ENCODE results near the gene UBC. TPM values are rescaled to one million over a fixed set of nuclear protein-coding genes. Genes with fewer than 3 reads are reported as not detected.

Gene UBC
- total and polyA plus RNA-seq, 9 of the 15 experiments (the other 6 are each of a cell fraction or from before 2014, with no cell fraction given): 533 to 1,153 (median 813) TPM

DNA sequence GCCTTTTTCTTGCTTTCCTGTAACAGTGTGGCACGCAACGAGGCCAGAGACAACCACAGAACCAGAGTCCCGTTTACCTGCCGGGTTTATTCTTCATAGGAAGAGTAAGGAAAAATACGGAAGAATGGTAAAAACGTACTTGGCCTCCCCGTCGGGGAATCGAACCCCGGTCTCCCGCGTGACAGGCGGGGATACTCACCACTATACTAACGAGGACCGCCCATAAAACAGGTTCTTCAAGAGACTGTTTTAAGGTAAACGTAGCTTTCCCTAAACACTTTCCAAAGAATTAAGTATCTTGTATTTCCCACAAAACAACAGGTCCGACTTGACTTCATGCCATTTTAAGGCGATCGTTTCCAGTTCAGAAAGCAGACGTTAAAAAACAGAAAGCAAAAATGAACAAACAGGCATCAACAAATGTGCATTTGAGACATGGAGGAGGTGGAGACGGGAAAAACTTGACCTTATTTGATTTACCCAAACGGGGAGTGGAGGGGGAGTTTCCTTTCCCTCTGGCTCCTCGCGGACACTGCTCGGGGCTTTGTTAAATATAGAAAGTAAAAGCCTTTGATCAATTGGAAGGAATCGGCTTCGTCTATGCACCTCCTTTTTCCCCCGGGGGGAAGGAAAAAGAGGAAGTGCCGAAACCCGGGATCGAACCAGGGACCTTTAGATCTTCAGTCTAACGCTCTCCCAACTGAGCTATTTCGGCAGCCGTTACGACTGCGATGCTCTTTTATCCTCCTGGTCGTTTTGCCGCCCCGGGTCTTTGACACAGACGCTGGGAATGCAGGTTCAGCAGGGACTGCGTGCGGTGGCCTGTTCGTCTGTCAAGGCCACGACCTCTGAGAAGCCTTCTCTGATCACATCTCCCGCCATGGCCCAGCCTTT, 13.0 kb upstream of the UBC start (continued):
- no peak for TF ChIP-seq POLR2G (IDR thresholded peaks at IDR 0.05; ENCODE audit: low read depth, low read length)
- TF ChIP-seq, protein P1, sequence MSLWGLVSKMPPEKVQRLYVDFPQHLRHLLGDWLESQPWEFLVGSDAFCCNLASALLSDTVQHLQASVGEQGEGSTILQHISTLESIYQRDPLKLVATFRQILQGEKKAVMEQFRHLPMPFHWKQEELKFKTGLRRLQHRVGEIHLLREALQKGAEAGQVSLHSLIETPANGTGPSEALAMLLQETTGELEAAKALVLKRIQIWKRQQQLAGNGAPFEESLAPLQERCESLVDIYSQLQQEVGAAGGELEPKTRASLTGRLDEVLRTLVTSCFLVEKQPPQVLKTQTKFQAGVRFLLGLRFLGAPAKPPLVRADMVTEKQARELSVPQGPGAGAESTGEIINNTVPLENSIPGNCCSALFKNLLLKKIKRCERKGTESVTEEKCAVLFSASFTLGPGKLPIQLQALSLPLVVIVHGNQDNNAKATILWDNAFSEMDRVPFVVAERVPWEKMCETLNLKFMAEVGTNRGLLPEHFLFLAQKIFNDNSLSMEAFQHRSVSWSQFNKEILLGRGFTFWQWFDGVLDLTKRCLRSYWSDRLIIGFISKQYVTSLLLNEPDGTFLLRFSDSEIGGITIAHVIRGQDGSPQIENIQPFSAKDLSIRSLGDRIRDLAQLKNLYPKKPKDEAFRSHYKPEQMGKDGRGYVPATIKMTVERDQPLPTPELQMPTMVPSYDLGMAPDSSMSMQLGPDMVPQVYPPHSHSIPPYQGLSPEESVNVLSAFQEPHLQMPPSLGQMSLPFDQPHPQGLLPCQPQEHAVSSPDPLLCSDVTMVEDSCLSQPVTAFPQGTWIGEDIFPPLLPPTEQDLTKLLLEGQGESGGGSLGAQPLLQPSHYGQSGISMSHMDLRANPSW (CRISPR knock-in tag; IDR thresholded peaks at IDR 0.05): no peak
- TF ChIP-seq, protein P2, sequence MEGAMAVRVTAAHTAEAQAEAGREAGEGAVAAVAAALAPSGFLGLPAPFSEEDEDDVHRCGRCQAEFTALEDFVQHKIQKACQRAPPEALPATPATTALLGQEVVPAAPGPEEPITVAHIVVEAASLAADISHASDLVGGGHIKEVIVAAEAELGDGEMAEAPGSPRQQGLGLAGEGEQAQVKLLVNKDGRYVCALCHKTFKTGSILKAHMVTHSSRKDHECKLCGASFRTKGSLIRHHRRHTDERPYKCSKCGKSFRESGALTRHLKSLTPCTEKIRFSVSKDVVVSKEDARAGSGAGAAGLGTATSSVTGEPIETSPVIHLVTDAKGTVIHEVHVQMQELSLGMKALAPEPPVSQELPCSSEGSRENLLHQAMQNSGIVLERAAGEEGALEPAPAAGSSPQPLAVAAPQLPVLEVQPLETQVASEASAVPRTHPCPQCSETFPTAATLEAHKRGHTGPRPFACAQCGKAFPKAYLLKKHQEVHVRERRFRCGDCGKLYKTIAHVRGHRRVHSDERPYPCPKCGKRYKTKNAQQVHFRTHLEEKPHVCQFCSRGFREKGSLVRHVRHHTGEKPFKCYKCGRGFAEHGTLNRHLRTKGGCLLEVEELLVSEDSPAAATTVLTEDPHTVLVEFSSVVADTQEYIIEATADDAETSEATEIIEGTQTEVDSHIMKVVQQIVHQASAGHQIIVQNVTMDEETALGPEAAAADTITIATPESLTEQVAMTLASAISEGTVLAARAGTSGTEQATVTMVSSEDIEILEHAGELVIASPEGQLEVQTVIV (CRISPR knock-in tag; IDR thresholded peaks at IDR 0.05; ENCODE audit: borderline replicate concordance): no peak
- no peak for TF ChIP-seq ZNF354B (CRISPR knock-in tag; IDR thresholded peaks at IDR 0.05)
- no peak for TF ChIP-seq SMARCA4 (IDR thresholded peaks at IDR 0.05)
- no peak for TF ChIP-seq PRPF4 (IDR thresholded peaks at IDR 0.05; ENCODE audit: insufficient read depth, low read depth, low read length, poor library complexity, severe bottlenecking)
- TF ChIP-seq, protein P3, sequence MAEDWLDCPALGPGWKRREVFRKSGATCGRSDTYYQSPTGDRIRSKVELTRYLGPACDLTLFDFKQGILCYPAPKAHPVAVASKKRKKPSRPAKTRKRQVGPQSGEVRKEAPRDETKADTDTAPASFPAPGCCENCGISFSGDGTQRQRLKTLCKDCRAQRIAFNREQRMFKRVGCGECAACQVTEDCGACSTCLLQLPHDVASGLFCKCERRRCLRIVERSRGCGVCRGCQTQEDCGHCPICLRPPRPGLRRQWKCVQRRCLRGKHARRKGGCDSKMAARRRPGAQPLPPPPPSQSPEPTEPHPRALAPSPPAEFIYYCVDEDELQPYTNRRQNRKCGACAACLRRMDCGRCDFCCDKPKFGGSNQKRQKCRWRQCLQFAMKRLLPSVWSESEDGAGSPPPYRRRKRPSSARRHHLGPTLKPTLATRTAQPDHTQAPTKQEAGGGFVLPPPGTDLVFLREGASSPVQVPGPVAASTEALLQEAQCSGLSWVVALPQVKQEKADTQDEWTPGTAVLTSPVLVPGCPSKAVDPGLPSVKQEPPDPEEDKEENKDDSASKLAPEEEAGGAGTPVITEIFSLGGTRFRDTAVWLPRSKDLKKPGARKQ (CRISPR knock-in tag; IDR thresholded peaks at IDR 0.05): no peak; the same call in 1 of the 2 replicates
- TF ChIP-seq CBFA2T3 (IDR thresholded peaks at IDR 0.05): no peak
- TF ChIP-seq, protein P4, sequence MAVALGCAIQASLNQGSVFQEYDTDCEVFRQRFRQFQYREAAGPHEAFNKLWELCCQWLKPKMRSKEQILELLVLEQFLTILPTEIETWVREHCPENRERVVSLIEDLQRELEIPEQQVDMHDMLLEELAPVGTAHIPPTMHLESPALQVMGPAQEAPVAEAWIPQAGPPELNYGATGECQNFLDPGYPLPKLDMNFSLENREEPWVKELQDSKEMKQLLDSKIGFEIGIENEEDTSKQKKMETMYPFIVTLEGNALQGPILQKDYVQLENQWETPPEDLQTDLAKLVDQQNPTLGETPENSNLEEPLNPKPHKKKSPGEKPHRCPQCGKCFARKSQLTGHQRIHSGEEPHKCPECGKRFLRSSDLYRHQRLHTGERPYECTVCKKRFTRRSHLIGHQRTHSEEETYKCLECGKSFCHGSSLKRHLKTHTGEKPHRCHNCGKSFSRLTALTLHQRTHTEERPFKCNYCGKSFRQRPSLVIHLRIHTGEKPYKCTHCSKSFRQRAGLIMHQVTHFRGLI (CRISPR knock-in tag; IDR thresholded peaks at IDR 0.05): no peak
- no peak for TF ChIP-seq SNRNP70 (optimal IDR thresholded peaks at IDR 0.05; ENCODE audit: low read depth, low read length)
- TF ChIP-seq, protein P5, sequence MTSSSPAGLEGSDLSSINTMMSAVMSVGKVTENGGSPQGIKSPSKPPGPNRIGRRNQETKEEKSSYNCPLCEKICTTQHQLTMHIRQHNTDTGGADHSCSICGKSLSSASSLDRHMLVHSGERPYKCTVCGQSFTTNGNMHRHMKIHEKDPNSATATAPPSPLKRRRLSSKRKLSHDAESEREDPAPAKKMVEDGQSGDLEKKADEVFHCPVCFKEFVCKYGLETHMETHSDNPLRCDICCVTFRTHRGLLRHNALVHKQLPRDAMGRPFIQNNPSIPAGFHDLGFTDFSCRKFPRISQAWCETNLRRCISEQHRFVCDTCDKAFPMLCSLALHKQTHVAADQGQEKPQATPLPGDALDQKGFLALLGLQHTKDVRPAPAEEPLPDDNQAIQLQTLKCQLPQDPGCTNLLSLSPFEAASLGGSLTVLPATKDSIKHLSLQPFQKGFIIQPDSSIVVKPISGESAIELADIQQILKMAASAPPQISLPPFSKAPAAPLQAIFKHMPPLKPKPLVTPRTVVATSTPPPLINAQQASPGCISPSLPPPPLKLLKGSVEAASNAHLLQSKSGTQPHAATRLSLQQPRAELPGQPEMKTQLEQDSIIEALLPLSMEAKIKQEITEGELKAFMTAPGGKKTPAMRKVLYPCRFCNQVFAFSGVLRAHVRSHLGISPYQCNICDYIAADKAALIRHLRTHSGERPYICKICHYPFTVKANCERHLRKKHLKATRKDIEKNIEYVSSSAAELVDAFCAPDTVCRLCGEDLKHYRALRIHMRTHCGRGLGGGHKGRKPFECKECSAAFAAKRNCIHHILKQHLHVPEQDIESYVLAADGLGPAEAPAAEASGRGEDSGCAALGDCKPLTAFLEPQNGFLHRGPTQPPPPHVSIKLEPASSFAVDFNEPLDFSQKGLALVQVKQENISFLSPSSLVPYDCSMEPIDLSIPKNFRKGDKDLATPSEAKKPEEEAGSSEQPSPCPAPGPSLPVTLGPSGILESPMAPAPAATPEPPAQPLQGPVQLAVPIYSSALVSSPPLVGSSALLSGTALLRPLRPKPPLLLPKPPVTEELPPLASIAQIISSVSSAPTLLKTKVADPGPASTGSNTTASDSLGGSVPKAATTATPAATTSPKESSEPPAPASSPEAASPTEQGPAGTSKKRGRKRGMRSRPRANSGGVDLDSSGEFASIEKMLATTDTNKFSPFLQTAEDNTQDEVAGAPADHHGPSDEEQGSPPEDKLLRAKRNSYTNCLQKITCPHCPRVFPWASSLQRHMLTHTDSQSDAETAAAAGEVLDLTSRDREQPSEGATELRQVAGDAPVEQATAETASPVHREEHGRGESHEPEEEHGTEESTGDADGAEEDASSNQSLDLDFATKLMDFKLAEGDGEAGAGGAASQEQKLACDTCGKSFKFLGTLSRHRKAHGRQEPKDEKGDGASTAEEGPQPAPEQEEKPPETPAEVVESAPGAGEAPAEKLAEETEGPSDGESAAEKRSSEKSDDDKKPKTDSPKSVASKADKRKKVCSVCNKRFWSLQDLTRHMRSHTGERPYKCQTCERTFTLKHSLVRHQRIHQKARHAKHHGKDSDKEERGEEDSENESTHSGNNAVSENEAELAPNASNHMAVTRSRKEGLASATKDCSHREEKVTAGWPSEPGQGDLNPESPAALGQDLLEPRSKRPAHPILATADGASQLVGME (CRISPR knock-in tag; IDR thresholded peaks at IDR 0.05): no peak
- TF ChIP-seq TEAD1 (CRISPR knock-in tag; IDR thresholded peaks at IDR 0.05): peak; percentile 16 to 86; a peak in 3 of 4 replicates

All from K562 (cell line).